Activated T-helper 9 cell treated with anti-CD3 and anti-CD28 coated beads, Interleukin-2, amount 50 U/mL, for 16 hours (primary cell): ENCODE measurements around the gene FOXRED2.
A peak's percentile ranks its signal among the peaks of the same experiment; 100 is the strongest.
"Not testable (repeated sequence)": the region's sequence is repeated elsewhere in the genome, so short reads cannot be mapped to it uniquely, and the experiment has no call there.

ENCODE experiments used
- DNase-seq: peaks from one replicate; pipeline ENCODE4 v3.0.0-alpha.2; 2020; ENCODE audit warnings: low read depth

The FOXRED2 gene

DNA sequence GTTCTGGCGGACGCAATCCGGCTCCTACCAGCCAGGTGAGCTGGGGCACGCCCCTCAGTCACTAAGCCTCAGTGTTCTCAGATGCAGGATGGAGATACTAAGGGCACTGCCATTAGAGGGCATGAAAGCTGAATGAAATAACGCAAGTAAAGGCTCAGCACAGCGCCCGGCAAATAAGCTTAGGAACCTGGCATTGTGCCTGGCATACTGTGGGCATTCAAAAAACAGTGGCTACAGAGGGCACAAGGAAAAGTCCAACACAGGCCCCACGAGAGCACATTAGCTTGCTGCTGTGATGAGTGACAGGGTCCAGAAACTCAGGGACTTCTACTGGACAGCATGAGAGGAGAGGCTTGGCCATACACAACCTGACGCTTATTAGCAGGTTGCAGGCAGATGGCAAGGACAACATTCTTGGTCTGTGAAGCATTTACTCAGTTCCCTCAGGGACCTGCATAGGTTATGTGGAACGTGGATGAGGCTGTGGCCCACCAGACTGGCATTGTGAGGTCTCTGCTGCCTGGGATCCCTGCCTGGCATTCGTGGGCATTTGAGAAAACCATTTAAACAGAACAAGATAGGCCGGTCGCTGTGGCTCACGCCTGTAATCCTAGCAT, 37.6 kb downstream of the FOXRED2 start:
- no peak for DNase-seq

DNA sequence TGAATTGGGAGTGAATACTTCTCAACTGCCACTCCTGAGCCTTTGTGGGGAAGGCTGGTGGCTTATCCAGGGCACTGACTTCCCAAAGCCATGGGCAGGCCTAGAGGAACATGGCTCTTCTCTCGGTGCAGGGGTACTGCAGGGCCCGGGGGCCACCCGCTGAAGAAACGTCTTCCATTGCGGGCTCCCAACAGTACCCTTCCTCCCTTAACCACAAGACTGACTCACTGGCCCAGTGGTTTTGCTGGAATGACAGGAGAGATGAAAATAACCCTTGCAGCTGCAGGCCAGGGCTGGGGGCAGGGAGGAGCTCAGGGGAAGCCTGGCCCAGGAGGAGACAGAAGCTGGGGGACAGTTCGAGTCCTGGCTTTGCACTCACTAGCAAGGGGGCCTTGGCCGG, 38.9 kb downstream of the FOXRED2 start:
- DNase-seq = no peak

DNA sequence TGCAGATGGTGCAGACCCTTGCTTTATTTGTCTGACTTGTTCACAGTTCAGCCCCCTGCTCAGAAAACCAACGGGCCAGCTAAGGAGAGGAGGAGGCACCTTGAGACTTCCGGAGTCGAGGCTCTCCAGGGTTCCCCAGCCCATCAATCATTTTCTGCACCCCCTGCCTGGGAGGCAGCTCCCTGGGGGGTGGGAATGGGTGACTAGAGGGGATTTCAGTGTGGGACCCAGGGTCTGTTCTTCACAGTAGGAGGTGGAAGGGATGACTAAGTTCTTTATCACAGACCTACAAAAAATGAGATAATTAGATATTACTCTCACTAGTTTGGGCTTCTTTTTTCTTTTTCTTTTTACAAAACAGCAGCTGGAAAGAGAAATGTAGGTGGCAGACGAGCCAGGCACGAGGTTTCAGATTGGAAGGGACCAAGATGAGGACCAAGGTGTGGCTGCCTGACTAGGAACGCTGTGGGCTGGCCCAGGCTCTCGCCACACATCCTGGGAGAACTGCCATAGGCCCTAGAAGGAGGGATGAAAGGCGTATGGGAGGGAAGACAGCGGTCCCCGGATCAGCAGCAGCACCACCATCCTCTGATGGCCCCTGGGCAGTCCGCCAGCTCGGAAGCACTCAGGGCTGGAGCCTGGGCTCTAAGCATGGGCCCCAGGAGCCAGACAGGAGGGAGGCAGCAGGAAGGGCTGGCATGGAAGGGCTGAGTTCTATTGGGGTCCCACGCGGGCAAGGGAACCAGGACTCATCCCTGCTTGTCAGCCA, 39.6 kb downstream of the FOXRED2 start:
- no peak for DNase-seq

DNA sequence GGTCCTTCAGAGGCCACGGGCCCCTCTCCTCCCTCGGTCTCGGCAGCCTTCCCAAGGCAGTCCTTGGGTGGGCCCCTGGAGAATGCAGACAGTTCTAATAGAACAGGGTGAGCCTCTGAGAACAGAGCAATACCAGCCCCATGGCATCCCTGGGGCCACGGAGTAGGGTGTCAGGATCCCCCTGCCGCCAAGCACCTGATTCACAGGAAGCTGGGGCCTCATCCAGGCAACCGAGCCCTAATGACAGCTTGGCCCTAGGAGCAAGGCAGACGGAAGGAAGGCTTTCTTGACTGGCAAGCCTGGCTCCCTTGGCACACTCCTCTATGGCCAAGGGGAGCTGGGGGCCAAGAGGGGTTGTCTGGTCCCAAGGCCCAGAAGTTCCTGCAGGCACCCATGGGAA, 40.6 kb downstream of the FOXRED2 start:
- no peak for DNase-seq

DNA sequence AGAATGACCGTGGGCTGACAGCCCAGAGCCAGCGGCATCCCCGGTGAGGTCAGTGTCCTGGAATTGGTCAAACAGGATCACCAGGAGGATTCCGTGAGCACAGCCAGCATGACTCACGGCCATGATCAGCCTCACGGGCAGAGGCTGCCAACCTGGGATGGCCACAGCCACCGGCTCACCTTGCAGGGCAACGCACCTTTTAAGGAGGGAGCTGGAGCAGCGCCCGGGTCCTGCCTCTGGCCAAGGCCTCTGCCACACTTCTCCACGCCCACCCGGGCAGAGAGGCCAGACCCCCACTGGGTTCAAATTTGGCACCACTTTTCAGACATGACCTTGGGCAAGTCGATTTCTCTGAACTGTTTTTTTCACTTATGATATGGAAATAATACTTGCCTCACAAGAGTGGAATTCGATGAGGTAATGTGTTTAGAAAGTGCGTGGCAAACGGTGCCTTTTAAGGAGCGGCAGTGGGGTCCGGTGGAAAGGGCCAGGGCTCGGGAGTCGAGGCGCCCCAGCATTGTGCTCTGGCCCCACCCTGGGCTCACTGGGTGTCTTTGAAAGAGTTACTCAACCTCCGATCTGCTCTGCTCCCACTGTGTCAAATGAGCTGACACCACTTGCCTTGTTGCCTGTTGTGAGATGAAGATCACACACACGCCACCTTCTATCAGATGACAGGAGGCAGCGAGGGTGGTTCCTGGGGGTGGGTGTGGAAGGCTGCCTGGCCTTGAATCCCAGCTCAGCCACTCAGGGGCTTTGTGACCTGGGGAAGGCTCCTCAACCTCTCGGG, 41.4 kb downstream of the FOXRED2 start:
- DNase-seq = no peak

DNA sequence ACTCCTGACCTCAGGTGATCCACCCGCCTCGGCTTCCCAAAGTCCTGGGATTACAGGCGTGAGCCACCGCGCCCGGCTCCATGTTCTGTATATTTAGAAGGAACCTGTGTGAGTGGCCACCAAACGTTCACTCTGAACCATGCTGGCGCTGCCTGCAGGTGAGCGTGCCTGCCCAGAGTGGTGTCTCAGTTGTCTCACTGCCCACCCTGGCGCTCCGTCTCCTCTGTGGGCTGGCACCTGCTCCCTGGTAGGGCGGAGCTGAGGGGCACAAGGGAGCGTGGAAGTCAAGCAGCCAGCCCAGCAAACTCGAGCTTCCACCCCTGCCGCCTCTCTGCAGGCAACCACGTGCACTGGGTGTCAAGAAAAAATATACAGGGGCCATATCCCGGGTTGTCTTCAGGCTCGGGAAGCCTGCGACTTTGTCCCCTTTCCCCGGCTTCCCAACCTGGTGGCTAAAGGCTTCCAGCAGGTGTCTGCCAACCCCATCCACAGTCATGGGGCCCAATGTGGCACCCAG, 42.1 kb downstream of the FOXRED2 start:
- no peak for DNase-seq

DNA sequence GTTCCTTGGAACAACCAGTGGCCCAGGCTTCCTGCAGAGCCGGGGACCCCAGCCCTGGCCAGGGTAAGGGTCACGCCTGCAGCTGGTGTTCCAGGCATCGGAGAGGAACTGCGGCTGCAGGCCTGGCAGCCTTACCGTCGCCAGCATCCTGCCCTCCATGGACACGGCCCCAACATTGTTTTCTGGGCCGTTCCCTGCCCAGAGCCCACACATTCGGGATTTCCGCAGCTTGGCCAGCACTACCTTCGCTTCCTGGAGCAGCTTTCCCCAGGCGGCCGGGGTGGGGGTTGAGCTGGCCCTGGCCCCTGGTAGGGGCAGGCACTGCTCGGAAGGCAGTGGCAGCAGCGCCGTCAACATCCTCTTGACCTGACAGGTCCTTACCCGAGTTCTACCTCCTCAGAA, 43.1 kb downstream of the FOXRED2 start:
- no peak for DNase-seq

DNA sequence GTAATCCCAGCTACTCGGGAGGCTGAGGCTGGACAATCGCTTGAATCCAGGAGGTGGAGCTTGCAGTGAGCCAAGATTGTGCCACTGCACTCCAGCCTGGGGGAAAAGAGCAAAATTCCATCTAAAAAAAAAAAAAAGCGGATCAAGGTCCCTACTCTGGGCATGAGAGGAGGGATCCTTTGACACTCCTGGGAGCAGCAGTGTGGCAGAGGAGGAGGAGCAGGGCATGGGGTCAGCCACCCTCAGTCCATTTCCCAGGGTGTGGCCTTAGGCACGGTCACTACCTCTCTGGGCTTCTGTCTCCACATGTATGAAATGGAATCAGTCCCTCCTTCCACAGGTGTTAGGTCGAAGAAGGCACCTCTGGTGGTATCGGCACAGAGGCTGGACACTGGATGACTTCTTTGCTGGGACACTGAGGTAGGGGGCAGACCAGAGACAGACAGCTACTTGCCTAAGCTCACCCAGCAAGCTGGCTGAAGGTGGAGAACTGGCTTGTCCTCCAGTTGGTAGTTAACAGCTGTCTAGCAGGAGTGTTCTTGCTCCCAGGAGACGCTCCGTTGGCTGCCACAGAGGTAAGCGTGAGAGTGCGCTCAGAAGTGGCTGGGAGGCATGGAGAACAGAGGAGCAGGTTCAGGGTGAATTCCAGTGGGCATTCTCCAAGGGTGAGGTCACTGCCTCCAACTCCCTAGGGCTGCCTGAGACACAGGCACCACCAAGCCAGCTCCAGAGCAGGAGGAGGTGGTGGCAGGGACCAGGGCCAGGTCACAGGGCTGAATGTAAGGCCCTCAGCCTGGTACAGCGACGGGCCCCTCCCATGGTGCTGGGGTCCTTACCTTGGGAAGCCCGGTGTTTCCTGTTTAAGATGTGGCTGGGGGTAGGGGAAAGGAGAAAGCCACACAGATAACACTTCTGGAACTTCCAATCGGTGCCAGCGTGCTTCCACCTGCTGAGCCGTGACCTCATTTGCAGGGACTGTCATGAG, 44.9 kb downstream of the FOXRED2 start:
- no peak for DNase-seq

DNA sequence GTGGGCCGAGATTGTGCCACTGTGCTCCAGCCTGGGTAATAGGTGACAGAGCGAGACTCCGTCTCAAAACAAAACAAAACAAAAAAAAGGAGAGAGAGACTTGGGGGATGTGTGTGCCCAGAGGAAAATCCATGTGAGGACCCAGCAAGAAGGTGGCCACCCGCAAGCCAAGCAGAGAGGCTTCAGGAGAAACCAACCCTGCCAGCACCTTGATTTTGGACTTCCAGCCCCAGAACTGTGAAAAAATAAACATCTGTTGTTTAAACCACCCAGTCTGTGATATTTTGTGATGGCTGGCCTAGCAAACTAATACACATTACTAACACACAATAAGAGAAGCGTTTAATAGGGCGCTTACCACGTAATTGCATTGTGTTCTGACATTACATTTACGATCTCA, 46.6 kb downstream of the FOXRED2 start:
- DNase-seq = no peak

DNA sequence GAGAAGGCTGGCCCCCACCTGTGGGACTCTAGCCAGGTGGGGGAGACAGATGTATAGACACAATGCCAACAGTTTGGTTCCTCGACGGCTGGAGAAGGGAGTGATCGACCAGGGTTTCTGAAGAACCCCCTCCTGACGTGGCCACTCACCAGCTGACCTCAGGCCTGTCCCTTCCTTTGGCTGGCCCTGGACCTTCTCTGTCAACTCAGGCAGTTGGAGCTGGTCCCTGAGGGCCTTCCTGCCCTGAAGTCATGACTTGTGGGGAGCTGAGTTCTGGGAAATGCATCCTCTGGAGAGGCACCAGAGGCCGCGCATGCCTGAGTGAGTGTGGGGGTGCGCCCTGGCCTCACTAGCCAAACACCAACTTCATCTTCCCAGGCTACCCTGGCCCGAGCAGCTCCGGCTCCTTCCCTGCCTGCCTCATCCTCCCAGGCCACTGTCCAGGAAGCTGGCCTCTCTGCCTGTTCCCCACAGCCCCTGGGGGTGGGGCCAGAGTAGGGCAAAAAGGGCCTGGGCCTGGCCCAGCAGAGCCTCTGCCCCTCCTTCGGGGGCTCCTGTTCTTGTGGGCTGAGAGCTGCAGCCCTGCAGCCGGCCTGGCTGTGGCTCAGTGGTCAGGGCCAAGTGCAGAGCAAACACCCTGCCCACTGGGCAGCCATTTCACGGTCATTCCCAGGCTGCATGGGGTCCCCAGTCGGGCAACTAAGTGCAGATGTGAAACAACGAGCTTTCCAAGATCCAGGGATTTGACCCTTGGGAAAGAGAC, 49.0 kb downstream of the FOXRED2 start:
- DNase-seq = no peak

DNA sequence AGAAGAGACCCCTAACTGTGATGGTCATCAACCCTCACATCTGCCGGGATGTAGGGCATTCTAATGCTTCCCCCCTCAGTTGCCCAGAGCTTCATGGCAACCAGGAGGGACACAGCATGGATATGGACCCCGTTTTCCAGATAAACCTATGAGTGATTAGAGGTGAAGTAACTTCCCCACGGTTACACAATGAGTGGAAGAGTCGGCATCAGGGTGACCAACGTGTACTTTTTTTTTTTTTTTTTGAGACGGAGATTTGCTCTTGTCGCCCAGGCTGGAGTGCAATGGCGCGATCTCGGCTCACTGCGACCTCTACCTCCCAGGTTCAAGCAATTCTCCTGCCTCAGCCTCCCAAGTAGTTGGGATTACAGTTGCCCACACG, 50.4 kb downstream of the FOXRED2 start:
- no peak for DNase-seq

DNA sequence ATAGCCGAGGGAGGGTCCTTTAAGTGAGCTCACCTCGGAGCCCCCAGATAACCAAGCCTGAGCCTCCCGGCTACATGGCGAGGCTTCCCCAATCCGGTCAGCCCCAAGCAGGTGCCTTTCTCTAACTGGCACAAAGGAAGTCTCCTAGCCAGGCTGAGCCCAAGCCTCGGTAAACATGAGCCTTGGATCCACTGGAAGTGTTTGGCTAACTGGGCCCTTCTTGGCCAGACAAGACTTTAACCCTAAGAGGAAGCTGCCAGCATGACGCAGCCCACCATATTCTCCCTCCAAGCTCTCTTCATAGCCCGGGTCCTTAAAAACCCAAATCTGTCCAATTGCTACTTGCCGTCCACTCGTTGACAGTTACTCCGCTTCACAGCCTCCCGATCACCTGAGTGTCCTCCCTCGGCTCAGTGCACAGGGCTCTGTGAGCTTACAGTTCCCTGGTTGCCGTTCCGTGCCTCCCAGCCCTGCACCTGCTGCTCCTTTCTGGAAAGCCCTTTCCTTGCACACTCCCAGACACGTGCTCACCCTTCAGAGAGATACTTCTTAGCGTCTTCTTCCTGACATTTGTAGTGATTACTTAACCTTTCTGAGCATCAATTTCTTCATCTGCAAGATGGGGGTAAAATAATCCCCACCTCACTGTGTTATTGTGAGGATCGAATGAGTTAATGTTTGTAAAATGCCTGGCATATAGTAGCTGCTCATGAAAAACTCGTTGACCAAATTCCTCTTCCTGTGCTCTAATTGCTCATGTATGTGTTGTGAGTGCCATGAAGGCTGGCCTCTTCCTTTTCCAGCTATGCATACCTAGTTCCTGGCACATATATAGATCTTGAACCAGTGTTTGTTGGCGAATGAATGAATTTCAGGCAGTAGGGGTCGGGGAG, 51.0 kb downstream of the FOXRED2 start:
- no peak for DNase-seq

DNA sequence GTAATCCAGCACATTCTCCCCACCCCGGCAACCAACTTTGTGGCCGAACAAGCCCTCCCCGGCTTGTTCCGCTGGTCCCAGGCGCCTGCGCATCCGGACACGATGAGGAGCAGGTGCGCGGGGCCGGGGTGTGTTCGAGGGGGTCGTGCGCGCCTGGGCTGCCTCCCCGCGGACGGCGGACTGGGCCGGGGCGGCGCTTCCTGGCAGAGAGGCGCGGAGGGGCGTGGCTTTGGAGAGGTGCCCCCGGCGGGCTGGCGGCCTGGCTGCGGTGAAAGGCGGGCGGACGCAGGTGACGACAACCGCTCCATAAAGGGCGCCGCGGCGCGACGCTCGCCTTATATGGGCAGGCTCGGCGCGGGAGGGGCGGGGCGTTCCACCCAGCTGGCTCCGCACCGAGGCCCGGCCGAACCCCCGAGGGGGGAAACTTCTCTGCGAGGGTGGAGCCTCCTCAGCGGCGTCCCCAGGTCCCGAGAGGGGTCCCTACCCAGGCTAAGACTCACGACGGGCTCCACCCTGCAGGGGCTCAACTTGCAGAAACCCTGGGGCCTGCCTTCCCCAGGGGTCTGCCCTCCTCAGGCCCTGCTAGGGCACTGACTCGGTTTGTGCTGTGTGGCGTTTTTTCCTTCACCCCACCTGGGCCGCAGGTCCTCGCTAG, 51.8 kb downstream of the FOXRED2 start:
- peak; percentile 91 for DNase-seq

DNA sequence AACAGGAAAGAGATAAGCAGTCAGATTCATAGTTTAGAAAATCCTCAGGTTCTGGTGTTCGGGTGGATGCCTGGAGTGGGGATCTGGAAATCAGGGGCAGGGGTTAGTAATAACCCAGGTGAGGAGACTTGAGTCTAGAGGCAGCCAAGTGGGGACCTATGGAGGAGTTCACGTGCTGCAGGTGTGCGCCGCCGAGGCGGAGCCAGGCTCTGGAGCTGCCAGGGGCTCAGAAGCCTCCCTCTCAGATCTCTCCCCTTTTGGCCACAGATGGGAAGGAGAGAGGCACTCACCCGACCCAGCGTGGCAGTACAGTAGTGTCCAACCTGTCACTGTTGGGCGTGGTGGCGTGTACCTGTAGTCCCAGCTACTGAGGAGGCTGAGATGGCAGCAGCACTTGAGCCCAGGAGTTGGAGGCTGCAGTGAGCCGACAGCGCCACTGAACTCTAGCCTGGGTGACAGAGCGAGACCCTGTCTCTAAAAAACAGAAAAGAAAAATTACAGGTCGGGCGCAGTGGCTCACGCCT, 52.9 kb downstream of the FOXRED2 start:
- DNase-seq = no peak

DNA sequence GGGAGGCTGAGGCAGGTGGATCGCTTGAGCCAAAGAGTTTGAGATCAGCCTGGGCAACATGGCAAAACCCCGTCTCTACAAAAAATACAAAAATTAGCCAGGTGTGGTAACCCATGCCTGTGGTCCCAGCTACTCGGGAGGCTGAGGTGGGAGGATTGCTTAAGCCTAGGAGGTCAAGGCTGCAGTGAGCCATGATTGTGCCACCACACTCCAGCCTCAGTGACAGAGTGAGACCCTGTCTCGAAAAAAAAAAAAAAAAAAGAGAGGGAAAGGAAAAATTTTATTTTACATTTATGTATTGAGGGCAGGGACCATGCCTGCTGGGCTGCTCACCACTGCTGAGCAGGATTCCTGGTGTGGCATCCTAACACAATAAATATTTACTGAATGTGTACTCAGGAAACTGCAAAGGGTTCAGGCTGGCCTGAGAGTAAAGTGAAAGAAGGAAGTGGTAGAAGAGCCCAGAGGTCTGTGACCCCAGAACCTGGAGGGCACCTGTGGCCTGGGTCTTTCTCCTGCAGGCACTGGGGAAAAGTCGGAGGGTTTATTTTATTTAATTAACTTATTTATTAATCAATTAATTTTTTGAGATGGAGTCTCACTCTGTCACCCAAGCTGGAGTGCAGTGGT, 53.7 kb downstream of the FOXRED2 start:
- not testable (repeated sequence) for DNase-seq

DNA sequence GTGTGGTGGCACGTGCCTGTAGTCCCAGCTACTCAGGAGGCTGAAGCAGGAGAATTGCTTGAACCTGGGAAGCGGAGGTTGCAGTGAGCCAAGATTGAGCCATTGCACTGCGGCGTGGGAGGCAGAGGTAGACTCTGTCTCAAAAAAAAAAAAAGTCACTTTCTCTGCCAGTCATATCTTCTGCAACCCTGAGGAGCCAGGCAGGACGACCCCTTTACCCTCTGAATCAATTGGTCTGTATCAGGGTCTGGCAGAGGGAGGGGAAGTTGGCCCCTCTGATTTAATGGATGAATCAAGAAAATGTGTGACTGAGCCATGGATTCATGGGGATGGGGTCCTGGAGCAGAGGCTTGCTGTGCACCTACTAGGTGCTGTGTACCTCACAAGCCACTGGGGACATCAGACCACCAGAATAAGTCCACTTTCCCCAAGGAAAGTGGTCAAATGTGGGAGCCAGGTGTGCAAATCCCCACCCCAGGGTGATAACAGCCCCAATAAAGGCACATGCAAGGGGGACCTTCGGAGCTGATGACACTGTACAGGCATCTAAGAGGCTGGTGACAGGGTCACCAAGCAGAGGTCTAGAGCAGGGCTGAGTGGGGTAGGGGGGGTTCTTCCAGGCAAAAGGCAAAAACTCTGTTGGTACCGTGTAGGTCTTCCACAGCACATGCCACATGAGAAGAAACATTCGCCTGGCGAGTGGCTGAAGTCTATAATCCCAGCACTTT, 54.4 kb downstream of the FOXRED2 start:
- DNase-seq = no peak

DNA sequence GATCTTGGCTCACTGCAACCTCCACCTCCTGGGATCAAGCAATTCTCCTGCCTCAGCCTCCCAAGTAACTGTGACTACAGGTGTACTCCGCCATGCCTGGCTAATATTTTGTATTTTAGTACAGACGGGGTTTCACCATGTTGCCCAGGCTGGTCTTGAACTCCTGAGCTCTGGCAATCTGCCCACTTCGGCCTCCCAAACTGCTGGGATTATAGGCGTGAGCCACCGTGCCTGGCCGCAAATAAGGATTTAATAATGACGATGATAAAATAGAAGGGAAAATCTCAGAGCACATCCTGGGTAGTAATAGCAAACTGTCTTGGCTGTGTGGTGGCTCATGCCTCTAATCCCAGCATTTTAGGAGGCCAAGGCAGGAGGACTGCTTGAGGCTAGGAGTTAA, 55.9 kb downstream of the FOXRED2 start:
- DNase-seq = not testable (repeated sequence)

DNA sequence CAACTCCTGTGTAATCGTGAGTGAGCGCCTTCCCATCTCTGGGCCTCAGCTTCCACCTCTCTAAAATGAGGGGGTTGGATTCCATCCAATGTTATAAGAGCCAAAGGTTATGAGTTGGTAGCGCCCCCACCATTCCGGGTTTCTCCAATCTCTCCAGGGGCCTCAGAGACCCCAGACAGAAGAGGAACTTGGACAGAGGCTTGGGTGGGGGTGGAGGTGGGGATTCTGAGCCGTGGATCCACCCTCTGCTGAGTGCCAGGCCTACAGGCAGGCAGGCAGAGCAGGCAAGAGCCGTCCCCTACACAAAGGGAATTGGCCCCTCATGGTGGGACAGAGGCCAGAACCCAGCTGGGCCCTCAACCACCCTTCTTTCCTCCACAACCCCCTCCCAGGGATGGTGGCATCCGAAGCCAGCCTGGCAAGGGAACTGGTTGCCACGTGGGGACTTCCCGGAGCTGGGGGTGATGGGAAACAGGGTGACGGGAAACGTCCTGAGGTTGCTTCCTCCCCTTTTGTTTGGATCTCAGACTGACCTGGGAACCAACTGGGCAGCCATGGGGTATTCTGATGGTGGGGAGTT, 57.2 kb downstream of the FOXRED2 start:
- no peak for DNase-seq
